Testis (tissue), 5 donors: Measurements from ENCODE around the gene CXorf66. TPM values are rescaled to one million over a fixed set of nuclear protein-coding genes. Genes with fewer than 3 reads are reported as not detected.

Experiments
- DNase-seq: peaks from one replicate; pipeline ENCODE4 v3.0.0-alpha.2; 2019
- H3K27ac ChIP-seq, 2 donors: fragments of 200-600 bp; sonication (generic); one replicate each; pipeline ENCODE4 v1.5.1; 2019
- H3K27me3 ChIP-seq: fragments of 200-600 bp; sonication (generic); one replicate; pipeline ENCODE4 v1.5.1; 2019
- H3K36me3 ChIP-seq: fragments of 200-600 bp; sonication (generic); one replicate; pipeline ENCODE4 v1.5.1; 2017; ENCODE audit warnings: low read depth; ENCODE audit errors: missing control alignments
- H3K4me1 ChIP-seq: fragments of 200-600 bp; sonication (generic); one replicate; pipeline ENCODE4 v1.5.1; 2019
- H3K4me3 ChIP-seq, 2 donors: fragments of 200-600 bp; sonication (generic); one replicate each; pipeline ENCODE4 v1.5.1; 2017 to 2019
- H3K9me3 ChIP-seq: fragments of 200-600 bp; sonication (generic); one replicate; pipeline ENCODE4 v1.5.1; 2017
- POLR2A ChIP-seq: fragments of 450-650 bp; IDR thresholded peaks from one replicate; pipeline ENCODE4 v1.6.1; 2017; ENCODE audit warnings: antibody characterized with exemption, mild to moderate bottlenecking, moderate library complexity
- WGBS, 2 donors: methylation state at CpG; one replicate each; pipeline ENCODE4 v1.1.5; 2018; 5-methylcytosine and 5-hydroxymethylcytosine counted together
- intact Hi-C: fragments of 100-400 bp; cut with DNase I; formaldehyde crosslinking; loops from one replicate; pipeline ENCODE4 v1.15.1; 2023; ENCODE audit warnings: low total_unique reads
- long read RNA-seq, 2 donors: transcript quantifications; one replicate each; lab custom pipeline, GENCODE V29; 2026
- polyA plus RNA-seq: library from polyadenylated mRNA; stranded (reverse); fragments of 350-450 nt; fragmentation: Illumina TruSeq; extraction: RNeasy Lipid Tissue Mini Kit (QIAGEN cat#74804); gene quantifications from one replicate; pipeline ENCODE4 v1.2.3, GENCODE V29; 2014; ENCODE audit warnings: low read depth, low replicate concordance; ENCODE audit not compliant: insufficient read depth
- total RNA-seq, 2 donors: library from RNA; depleted of rRNA; stranded (reverse); fragments of >200 nt; gene quantifications; one replicate each; pipeline ENCODE4 v1.2.3, GENCODE V29; 2016
- TF ChIP-seq, protein P1 (sequence below), 3 experiments: fragments of 450-650 bp in 2 of 3; fragments of 200-600 bp in 1 of 3; sonication (generic) in 1 of 3; IDR thresholded peaks; one replicate each; pipeline ENCODE4 v1.5.1; 2016 to 2019; ENCODE audit warnings: antibody characterized with exemption in 3 of 3, mild to moderate bottlenecking in 2 of 3, moderate library complexity in 1 of 3

Gene CXorf66, protein sequence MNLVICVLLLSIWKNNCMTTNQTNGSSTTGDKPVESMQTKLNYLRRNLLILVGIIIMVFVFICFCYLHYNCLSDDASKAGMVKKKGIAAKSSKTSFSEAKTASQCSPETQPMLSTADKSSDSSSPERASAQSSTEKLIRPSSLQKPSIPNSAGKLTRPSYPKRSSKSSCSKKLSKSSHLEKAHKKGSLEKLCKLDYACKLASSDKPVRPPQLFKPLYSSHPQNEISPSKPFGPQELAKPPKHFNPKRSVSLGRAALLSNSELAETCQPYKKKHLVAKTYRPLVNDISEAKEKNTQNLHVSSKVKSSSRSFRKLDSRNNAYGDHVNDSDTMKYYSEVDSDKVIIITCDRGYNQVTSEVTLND
- 1 to 10 TPM; 3.6 to 5.7 TPM for total RNA-seq
- polyA plus RNA-seq, result 18.0 TPM
- long read RNA-seq, donor 1, result 0 reads
- long read RNA-seq, donor 2, result 0 reads

DNA sequence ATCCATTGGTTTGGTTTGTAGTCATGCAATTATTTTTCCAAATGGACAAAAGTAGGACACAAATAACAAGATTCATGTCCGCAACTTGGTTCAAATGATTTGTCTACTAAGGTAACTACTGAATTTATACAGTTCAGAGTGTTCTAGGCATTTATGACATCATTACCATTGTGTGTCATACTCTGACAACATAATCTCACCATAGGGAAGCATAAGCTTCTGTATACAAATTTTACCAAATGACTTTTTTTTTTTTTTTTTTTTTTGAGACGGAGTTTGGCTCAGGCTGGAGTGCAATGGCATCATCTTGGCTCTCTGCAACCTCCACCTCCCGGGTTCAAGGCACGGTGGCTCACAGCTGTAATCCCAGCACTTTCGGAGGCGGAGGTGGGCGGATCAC, at the start of gene CXorf66:
TSS of gene CXorf66 (minus strand) at position 101 of the 400 bp plus-strand sequence. CDS start at position 76, 25 bp downstream.
- intact Hi-C loops, result no loop called here
- H3K4me3 ChIP-seq, result no peak within 1 kb of the TSS
- TF ChIP-seq, protein P1, sequence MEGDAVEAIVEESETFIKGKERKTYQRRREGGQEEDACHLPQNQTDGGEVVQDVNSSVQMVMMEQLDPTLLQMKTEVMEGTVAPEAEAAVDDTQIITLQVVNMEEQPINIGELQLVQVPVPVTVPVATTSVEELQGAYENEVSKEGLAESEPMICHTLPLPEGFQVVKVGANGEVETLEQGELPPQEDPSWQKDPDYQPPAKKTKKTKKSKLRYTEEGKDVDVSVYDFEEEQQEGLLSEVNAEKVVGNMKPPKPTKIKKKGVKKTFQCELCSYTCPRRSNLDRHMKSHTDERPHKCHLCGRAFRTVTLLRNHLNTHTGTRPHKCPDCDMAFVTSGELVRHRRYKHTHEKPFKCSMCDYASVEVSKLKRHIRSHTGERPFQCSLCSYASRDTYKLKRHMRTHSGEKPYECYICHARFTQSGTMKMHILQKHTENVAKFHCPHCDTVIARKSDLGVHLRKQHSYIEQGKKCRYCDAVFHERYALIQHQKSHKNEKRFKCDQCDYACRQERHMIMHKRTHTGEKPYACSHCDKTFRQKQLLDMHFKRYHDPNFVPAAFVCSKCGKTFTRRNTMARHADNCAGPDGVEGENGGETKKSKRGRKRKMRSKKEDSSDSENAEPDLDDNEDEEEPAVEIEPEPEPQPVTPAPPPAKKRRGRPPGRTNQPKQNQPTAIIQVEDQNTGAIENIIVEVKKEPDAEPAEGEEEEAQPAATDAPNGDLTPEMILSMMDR (IDR thresholded peaks at IDR 0.05), result no peak
- no peak for TF ChIP-seq POLR2A
- whole genome bisulfite sequencing, 2 donors, result 88 to 90% methylated on average over 2 to 7 of the region's 7 CpGs
- H3K27me3 ChIP-seq, result no peaks in the 10 kb centered on the region
- DNase-seq, result no peak
- no peaks in the 10 kb centered on the region for H3K4me1 ChIP-seq
- H3K27ac ChIP-seq, result no peak within 1 kb of the TSS
- no peaks in the 10 kb centered on the region for H3K9me3 ChIP-seq
- H3K36me3 ChIP-seq, result no peaks in the 10 kb centered on the region

DNA sequence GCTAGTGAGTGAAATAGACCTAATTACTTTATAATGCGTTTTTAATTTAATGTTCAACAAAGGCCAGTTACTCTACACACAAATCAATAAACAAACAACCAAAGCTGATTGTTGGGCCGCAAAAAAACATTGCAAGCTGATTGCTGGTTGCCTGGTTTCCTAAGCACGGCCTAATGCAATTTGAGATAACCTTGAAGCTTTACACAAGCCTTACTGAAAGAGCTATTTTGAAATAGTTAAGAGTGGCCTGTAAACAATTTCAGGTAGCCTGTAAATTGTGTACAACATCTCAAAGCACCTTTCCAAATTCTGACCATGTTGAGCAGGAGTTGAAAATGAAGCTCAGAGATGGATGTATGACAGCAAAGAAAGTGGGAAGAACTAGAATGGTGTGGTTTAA, 17.5 kb upstream of the CXorf66 start:
- intact Hi-C loops, result no loop called here
- WGBS, 2 donors, result 88 to 90% methylated on average over 3 of the region's 3 CpGs
- H3K9me3 ChIP-seq, result no peaks in the 10 kb centered on the region
- TF ChIP-seq POLR2A, result no peak
- TF ChIP-seq, protein P1 (IDR thresholded peaks at IDR 0.05), result no peak
- no peak overlapping the region for H3K27ac ChIP-seq
- DNase-seq, result no peak
- no peak overlapping the region for H3K4me3 ChIP-seq
- H3K4me1 ChIP-seq, result no peaks in the 10 kb centered on the region
- H3K36me3 ChIP-seq, result no peaks in the 10 kb centered on the region
- no peaks in the 10 kb centered on the region for H3K27me3 ChIP-seq

DNA sequence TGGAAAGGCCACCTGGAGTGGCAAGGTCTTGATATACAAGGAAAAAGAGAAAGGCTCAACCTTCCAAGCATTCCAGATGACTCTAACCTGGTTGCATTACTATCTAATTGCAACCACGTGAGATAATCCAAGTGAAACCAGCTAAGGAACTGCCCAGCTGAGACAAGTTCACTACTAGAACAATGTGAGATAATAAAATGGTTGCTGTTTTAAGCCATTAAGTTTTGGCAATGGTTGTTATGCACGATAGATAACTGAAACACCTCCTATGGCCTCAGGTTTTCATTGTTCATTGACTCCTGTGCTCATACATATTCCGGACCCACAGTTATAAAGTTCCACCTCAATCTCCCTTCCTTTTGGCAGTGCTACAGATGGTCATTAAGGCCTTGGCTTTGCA, 9.2 kb upstream of the CXorf66 start:
- Histone ChIP-seq H3K4me3 (no peak overlapping the region), H3K27ac (no peak overlapping the region), H3K36me3 (no peaks in the 10 kb centered on the region), H3K4me1 (no peaks in the 10 kb centered on the region), H3K27me3 (no peaks in the 10 kb centered on the region), H3K9me3 (no peaks in the 10 kb centered on the region)
- DNase-seq, result no peak
- 90 to 93% methylated on average over 3 of the region's 3 CpGs for WGBS, 2 donors
- intact Hi-C loops, result no loop called here
- no peak for TF ChIP-seq POLR2A
- TF ChIP-seq, protein P1 (IDR thresholded peaks at IDR 0.05), result no peak

DNA sequence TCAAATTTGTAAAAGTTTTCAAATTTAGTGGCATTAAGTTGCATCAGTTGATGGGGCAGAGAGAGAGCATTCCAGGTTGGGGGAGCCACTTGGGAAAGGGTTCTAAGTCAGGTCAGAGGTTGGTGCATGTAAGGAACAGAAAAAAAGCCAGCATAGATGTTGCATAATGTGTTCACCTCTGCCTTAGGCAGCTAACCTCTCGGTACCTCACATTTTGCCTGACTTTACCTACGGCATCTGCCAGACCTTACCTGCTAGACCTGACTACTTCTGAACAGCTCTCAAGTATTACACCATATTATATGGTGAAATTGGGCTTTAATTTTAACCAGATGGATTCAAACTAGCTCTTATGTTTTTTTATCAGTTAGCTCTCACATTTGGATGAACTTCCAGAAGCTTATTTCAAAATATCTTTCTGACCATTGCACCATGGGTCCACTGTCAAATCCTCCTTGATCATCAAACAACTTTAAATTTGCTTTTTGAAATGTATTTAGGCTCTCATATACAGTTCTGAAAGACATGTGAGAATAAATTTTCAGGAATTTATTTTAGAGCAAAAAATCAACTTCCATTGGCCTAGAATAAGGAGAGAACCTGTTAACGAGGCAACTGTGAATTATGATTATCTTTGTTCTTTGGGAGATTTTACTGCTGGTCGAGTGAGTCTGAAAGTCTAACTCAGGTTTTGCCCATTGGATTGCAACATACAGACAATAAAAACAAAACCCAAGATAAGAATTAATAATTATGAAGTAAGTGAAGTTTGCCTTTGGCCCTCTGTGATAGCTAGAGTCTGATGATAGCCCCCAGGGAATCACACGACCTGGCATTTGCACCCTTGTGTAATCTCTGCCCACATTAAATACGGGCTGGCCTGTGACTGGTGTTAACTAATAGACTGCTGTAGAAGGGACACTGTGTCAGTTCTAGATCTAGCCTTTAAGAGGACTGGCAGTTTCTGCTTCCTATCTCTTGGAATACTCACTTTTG, 7.6 kb upstream of the CXorf66 start:
- Histone ChIP-seq H3K4me3 (no peak overlapping the region), H3K36me3 (no peaks in the 10 kb centered on the region), H3K27me3 (no peaks in the 10 kb centered on the region), H3K9me3 (no peaks in the 10 kb centered on the region), H3K27ac (no peak overlapping the region), H3K4me1 (no peaks in the 10 kb centered on the region)
- TF ChIP-seq POLR2A, result no peak
- TF ChIP-seq, protein P1 (IDR thresholded peaks at IDR 0.05), result no peak
- intact Hi-C loops, result no loop called here
- 71 to 79% methylated on average over 6 of the region's 6 CpGs for WGBS, 2 donors
- no peak for DNase-seq
